Body of pancreas (tissue), 4 donors: ENCODE results near the gene MZT2B.
"Not testable (repeated sequence)": the region's sequence is repeated elsewhere in the genome, so short reads cannot be mapped to it uniquely, and the experiment has no call there.

Experiments
- CTCF ChIP-seq, 7 experiments: fragments of 450-650 bp in 4 of 7; fragments of 200-600 bp in 3 of 7; sonication (generic) in 3 of 7; IDR thresholded peaks; one replicate each; pipeline ENCODE4 v1.5.1; 2016 to 2019; ENCODE audit warnings: antibody characterized with exemption in 7 of 7
- POLR2A ChIP-seq, 3 donors: fragments of 450-650 bp; IDR thresholded peaks; one replicate each; pipeline ENCODE4 v1.6.1; 2016; ENCODE audit warnings: antibody characterized with exemption in 3 of 3, mild to moderate bottlenecking in 2 of 3

GRCh38 chr2:130138841-130139251 lies 43.2 kb upstream of the MZT2B start:
- TF ChIP-seq CTCF, POLR2A (IDR thresholded peaks at IDR 0.05): not testable (repeated sequence)
